HG02642 (cell line): ENCODE measurements around the gene PBX4.

Experiments used
- ATAC-seq: cut with Tn5 transposase; IDR thresholded peaks from one replicate; pipeline ENCODE4 v1.9.1; 2021; ENCODE audit warnings: mild to moderate bottlenecking; ENCODE audit not compliant: unreplicated experiment, poor library complexity

Gene PBX4

DNA sequence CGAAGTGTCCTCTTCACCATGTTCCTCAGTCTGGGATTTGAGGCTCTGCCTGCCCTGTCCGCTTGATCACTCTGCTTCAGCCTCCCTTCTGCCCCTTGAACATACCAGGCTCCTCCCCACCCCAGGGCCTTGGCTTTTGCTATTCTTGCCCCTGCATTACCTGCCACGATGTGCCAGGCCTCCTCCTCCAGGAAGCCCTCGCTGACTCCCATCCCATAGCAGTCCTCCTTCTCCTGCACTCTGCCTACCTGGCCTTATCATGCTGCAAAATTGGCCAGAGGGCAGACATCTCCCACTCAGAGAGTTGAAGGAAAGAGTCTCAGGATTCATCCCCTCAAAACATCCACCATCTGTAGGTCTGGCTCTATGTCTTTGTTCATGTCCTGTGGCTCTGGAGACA is 87.6 kb downstream of the PBX4 start:
- ATAC-seq: no peak

- ATAC-seq: no peak
Observed at GRCh38 chr19:19530423-19530804, 88.1 kb downstream of the PBX4 start.

DNA sequence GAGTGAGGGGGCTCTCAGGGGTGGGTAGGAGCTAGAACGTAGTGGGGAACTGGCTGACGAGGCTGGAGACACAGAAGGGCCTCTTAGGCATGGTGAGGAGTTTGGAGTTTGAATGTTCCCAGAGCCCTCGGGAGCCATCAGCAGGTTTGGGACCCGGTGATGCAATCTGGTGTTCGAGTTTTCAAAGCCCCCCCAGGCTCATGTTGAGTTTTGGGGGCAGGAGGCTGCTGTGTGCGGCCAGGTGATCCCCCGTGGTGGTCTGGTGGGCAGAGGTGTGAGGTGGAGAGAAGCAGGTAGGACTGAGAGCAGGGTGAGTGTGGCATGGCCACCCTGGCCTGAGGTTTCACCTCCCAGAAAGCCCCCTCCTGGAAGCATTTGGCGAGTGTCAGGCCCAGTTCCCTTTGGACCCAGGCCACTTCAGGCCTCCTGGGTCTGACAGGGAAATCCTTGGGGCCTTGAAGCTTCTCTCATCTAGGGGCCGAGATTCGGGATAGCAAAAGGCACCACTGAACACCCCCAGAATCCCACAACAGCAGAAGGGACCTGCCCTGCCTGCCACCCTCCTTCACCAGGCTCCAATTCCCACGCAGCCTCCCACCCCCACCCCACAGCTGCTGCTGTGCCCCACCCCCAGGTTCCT is 88.6 kb downstream of the PBX4 start:
- no peak for ATAC-seq

DNA sequence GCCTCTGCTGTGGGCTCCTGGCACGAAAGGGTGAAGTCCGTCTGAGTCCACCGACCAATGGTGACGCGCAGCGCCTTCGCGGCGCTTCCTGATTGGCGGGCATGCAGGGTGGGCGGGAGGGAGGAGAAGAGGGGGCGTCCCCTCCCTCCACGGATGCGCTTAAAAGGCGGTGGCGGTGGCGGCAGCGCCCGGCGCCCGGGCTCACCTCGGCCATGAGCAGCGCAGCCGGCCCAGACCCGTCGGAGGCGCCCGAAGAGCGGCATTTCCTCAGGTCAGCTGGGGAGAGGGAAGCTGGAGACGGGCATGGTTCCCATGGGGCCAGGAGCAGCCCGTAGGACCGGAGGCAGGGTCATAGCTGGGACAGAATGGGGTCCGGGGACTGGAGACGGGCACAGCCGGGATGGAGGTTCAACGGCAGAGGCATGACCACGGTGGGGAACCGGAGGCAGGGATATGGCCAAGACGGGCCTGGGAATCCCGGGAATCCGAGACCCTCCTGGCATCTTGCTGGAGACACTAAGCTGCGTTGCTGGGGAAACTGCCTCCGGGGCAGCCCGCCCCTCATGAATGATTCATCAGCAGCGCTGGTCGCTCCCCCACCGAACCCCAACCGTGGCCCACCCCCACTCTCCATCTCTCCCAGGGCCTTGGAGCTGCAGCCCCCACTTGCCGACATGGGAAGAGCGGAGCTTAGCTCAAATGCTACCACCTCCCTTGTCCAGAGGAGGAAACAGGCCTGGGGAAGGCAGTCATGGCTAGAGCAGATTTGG is 89.6 kb downstream of the PBX4 start, which contains the start of gene YJEFN3:
Gene YJEFN3 (plus strand): TSS at position 191 of the 770 bp plus-strand sequence. CDS start 22 bp downstream, at position 213.
- ATAC-seq: no peak

DNA sequence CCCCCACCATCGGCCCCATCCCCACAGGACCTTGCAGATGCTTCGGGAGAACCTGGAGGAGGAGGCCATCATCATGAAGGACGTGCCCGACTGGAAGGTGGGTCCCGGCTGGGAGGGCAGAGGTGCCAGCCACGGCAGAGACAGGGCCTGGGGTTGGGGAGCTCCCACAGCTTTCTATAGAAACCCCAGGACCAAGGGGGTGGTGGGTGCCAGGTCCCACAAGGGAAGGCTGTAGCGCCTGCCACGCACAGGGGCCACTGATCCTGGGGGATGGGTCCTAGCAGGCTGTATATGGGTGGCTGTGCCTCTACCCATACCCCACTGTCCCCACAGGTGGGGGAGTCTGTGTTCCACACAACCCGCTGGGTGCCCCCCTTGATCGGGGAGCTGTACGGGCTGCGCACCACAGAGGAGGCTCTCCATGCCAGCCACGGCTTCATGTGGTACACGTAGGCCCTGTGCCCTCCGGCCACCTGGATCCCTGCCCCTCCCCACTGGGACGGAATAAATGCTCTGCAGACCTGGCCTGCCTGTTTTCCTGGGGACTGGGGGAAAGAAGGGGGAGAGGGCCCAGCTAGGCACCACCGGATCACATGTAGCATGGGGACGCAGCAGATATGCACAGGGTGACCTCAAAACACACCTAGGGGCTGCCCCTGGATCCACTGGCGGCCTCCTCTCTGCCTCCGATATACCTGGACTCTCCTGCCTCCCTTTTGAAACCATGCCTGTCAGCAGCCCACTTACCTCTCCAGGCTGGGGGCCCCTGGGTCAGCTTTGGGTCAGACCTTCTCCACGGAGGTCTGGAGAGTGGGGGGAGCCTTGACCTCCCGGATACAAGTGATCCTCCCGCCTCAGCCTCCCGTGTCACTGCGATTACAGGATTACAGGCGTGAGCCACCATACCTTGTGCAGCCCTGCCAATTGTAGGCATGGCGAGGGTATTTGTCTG is 90.5 kb downstream of the PBX4 start:
- ATAC-seq: no peak

GRCh38 chr19:19527371-19527656 is 91.2 kb downstream of the PBX4 start:
- no peak for ATAC-seq

GRCh38 chr19:19526581-19527370 is 91.7 kb downstream of the PBX4 start:
- ATAC-seq: no peak

- no peak for ATAC-seq
Observed at GRCh38 chr19:19525611-19526380, 92.7 kb downstream of the PBX4 start.

GRCh38 chr19:19524053-19524452 is 94.4 kb downstream of the PBX4 start:
- ATAC-seq: peak; percentile 39

- no peak for ATAC-seq
Observed at GRCh38 chr19:19523177-19523576, 95.3 kb downstream of the PBX4 start.

- no peak for ATAC-seq
Observed at GRCh38 chr19:19520989-19521388, 97.5 kb downstream of the PBX4 start.

DNA sequence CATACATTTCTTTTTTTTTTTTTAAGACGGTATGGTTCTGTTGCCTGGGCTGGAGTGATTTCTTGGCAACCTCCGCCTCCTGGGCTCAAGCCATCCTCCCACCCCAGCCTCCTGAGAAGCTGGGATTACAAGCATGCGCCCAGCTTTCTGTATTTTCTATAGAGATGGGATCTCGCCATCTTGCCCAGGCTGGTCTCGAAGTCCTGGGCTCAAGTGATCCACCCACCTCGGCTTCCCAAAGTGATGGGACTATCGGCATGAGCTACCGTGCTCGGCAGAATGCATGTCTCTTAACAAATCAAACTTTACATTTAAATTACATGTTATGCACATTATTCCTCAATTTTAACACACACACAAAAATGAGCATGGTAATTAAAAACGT is 101.3 kb downstream of the PBX4 start:
- ATAC-seq: no peak

- ATAC-seq: peak; percentile 93
Observed at GRCh38 chr19:19515642-19516519, 102.6 kb downstream of the PBX4 start, which contains the start of gene NDUFA13. NDUFA13 (plus strand) TSS chr19:19516225; CDS start chr19:19516239, 14 bp downstream.

DNA sequence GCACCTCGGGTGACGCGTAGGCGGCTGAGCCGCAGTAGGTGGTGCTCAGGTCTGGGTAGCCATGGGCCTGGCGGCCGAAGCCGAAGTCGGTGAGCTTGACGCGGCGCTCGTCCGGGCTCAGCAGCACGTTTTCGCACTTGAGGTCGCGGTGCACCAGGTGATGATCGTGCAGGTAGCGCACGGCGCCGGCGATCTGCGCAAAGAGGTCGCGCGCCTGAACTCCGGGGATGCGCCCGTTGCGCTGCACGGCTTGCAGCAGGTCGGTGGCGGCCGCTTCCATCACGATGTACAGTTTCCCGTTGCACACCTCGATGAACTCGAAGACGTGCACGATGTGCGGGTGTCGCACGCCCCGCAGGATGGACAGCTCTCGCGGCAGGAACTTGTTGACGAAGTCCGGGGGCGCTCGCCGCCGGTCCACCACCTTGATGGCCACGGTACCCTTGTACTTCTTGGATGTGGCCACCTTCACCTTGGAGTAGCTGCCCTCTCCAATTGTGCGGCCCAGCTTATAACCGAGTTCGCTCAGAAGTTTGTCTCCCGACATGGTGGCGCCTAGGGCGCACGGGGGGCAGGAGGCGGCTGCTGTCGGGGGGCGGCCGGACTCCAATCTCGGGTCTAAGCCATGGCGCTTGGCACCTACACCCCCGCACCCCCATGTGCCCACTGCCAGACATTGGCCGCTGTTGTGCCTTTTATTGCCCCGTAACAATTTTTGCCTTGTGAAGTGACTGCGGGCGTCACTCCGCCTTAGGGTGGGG is 103.4 kb downstream of the PBX4 start, which contains the start of gene TSSK6:
Gene TSSK6 (minus strand): TSS at position 668 of the 761 bp plus-strand sequence. CDS start 121 bp downstream, at position 547.
- no peak for ATAC-seq

DNA sequence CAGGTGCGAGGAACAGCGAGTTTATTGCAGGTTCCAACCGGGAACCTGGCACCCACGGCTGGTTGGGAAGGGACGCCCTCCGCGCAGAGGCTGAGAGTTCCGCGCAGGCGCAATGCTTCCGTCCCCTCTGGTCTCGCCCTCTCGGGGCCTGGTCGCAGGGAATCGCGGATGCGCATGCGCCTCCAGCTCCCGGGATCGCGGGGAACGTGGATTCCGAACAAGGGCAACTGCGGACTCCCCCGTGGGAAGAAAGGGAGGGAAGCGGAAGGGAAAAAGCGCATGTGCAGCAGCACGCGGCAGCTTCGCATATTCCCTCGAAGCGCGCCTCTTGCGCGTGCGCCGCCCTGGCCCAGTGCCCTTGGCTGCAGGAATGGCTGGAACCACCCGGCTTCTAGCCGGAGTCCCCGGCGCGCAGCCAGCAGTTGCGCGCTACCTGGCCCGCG is 104.3 kb downstream of the PBX4 start:
- no peak for ATAC-seq

- no peak for ATAC-seq
Observed at GRCh38 chr19:19513682-19514081, 104.8 kb downstream of the PBX4 start.
